GM21737 (cell line): Measurements from ENCODE around the gene ALAD.
"Not testable (repeated sequence)": the region's sequence is repeated elsewhere in the genome, so short reads cannot be mapped to it uniquely, and the experiment has no call there.

Experiments
- ATAC-seq: cut with Tn5 transposase; IDR thresholded peaks from one replicate; pipeline ENCODE4 v1.9.1; 2021; ENCODE audit warnings: mild to moderate bottlenecking, moderate library complexity; ENCODE audit not compliant: unreplicated experiment

ALAD gene

DNA sequence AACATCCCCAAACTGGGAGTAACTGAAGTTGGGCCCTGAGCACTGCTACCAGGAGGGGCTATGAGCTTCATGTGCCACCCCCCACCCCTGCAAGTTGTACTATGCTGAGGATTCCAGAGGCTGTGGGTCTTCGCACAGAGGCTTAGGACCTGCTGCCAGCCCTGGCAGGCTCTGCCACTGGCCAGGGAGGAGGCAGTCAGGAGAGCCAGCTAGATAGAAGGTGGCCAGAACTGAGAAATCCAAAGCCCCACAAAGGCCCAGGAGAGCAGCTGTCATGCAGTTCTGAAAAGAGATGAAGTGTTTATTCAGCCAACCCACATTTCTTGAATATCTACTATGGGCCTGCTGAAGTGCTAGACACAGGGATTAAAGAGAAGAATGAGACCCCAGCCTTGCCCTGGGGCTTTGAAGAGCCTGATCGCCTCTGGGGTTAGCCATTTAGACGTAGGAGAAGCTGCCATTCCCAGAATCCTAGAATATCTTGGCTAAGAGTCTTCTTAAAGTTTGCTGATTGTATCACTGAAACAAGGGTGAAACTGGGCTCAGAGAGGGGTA lies 1.4 kb downstream of the ALAD start:
- ATAC-seq: no peak

DNA sequence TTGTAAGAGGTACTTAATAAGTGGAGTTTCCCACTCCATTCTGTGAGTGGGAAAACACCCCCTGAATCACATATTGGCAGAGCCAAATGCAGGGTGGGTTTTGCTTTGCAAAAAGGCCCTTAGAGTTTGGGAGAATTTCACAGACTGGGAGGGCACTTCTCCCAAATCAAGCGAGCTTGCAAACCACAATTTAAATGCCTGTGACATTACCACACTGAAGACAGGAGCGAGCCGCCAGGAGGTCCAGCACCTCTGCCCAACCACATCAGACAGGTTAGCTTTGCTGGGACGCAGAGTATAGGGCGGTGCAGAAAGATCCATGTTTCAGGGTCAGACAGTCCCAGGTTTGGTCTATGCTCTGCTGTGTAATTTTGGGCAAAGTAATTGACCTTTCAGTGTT lies 2.3 kb downstream of the ALAD start:
- no peak for ATAC-seq

DNA sequence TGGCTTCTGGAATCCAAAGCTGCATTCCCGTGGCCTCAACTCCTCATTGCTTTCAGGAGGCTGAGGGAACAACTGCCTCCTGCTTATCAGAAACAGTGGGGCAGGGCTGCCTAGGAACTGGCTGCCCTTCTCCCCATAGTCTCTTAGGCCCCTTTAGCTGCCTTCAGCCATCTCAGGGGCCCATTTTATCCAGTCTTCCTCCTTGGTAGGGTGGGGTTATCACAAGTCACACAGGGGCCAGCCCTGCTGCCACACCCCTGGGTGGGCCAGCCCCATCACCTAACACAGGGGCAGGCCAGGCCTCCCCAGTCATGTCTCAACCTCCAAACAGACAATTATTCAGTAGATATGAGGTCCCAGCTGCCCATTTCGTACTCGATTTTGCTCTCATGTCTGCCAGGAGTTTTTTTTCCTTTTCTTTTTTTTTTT lies 3.9 kb downstream of the ALAD start:
- no peak for ATAC-seq

DNA sequence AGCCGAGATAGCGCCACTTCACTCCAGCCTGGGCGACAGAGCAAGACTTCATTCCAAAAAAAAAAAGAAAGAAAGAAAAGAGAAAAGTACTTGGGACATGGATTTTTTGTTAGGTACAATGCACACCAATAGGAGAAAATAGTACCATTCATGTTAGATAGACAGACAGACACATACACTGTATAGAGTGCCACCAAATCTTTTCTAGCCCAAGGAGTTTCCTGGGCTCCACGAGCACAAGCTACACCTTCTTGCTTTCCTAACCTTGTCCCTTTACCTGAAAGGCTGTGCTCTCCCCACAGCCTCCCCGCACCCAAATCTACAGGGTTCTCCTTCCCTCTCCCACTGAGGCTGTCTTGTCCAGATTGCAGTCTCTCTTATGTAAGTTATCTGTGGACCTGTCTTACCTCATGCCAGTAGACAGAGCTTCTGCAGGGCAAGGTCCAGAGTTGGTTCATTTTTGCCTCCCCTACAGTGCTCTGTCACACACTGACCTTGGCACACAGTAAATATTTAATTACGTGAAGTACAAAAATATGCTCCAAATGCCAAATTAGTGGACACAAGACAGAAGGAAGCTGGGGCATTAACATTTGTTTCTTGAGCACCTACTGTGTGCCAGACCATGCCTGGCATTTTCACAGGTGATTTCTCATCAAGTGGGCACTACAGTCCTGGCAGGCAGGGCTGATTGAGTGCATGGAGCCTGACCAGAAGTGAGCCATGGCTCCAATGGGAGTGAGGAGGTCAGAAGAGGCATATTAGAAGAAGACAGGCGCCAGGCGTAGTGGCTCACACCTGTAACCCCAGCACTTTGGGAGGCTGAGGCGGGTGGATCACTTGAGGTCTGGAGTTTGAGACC lies 5.9 kb downstream of the ALAD start:
- ATAC-seq: no peak

DNA sequence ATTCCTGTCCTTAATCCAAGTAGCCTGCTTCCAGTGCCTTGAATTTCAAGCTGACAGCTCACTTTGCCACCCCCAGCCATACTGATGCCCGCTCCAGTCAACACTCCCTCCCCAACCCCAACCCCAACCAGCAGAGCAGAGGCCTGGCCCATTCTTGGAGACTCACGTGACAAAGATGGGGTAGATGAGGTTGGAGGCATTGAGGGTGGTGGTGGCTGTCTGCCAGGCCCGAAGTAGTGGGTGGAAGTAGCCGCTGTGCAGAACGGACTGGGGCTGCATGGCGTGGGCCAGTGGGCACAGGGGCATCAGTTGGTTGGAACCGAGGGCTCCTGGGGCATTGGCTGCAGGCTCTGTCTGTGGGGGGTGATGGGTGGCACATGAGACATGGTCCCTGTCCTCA lies 7.8 kb downstream of the ALAD start:
- ATAC-seq: no peak

DNA sequence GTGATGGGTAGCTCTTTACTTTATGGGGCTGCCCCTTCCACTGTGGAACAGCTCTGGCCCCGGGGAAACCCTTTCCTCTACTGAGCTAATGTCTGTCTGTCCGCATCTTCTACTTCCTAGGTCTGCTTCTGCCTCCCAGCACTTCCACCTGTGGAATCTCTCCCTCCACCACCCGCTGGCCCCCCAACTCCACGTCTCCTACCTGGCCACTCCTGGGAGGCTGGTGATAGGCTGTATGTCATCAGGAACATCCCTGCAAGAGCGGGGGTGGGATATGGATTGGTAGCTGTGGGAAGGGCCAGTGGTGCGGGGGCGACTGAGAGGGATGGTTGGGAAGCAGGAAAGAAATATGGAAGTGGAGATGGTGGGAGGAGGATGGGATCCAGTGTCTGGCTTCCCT lies 9.2 kb downstream of the ALAD start:
- ATAC-seq: no peak

DNA sequence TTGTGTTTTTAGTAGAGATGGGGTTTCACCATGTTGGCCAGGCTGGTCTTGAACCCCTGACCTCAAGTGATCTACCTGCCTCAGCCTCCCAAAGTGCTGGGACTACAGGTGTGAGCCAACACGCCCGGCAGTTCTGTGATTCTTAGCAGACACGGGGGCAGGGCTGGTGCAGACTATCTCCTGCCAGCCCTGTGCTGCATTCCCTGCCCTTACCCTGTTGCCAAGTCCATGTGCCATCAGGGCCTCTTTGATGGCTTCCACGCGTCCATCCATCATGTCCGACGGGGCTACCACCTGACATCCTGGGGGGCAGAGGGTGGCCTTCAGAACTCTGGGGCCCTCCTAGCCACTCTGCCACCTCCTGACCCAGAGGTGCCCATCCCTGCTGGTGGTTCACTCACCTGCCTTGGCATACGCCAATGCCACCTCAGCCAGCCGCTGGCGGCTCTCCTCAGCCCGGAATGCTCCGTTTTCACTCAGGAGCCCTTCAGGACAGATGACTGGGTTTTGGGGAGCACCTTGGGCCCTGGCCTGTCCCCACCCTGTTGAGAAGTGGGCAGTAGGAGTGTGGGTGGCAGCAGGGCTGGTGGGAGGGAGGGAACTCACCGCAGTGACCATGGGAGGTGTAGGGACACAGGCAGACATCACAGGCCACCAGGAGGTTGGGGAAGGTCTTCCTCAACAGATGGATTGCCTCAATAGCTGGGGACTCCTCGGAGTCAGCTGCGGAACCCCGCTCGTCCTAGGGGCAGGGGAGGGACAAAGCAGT lies 10.7 kb downstream of the ALAD start:
- ATAC-seq: no peak

DNA sequence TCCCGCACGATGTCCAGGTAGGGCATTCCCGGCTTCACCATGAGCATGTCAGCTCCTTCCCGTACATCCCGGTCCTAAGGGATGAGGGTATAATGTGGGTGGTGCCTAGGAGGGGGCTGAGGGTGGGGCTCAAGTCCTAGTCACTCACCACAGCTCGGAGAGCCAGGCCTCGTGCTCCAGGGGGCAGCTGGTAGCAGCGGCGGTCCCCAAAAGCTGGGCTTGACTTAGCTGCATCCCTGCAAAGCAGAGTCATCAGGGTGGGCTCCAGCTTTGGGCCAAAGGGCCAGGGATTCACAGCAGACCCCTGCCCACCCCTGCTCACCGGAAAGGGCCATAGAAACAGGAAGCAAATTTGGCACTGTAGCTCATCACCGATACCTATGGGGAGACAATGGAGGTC lies 11.6 kb downstream of the ALAD start:
- no peak for ATAC-seq

DNA sequence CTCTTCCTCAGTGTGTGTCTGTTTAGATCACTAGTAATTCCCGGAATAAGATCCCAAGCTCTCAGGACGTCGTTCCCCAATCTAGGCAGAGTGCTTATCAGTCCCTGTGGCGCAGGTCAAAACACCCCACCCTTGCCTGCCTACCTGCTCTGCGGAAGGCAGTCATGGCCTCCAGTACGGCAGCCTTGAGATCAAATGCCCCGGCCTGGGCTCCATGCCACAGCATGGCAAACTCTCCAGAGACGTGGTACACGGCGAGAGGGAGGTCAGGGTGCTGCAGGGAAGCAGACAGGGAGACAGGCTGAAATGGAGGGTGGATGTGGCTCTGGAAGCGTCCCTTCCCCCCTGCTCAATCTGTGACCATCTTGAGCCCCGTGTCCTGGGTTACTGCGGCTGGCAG lies 12.3 kb downstream of the ALAD start:
- no peak for ATAC-seq

DNA sequence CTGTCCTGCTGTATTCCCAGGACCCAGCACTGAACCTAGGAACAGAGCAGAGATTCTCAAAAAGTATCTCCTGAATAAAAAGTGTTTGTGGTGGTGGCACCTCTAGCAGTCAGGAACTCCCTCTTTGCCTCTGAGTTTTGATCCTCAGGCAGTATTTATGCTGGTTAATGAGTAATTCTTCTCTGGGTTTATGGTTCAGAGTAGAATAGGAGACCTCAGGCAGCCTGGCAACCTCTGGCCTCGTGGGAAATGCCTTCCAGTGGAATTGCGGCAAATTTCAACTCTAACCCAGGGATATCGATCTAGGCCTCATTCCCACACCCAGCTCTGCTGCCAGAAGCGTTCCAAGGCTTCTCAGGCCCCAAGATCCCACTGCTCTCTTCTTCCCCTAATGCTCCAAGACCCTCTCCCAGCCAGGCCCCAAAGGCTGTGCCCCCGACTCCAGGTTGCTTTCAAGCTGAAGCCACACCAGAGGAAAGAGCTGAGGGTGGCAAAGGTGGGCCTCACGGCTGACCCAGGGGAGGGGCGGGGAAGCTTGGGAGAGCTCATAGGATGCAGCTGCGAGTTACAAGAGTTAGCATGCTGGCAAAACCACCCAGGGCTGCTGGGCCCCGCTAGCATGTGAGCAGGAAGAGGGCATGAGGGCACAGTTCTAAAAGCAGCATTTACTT lies 13.4 kb downstream of the ALAD start:
- no peak for ATAC-seq

DNA sequence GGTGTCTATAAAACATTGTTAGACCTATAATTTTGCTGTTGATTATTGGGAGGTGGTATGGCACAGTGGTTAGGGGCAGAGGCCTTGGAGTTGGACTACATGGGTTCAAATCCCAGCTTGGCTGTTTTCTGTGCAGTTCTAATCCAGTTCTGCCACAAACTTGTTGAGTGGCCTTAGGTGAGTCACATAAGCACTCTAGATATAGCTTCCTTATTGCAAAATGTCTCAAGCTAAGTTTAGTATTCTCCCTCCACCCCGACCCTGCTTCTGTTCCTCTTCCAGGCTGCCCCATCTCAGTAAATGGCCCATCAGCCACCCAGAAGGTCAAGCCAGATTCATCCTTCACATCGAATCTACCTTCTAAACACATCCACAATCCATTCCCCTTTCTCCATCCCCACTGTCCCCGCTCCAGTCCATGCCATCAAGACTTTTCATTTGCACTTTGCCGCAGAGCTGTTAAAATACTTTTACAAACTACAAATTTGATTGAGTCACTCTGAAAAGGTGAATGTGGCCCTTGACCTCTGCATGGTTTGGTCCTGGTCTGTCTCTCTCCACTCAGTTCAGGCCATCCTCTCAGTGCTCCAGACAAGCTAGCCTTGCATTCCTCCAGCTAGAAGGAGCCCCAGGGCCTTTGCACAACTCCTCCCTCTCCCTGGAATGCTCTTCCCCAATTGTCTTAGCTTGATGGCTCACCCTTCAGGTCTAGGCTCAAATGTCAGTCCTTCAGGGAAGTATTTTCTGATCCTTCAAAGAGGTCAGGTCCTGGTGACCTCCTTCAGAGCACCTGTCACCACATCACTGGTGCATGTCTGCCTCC lies 14.3 kb downstream of the ALAD start:
- no peak for ATAC-seq

DNA sequence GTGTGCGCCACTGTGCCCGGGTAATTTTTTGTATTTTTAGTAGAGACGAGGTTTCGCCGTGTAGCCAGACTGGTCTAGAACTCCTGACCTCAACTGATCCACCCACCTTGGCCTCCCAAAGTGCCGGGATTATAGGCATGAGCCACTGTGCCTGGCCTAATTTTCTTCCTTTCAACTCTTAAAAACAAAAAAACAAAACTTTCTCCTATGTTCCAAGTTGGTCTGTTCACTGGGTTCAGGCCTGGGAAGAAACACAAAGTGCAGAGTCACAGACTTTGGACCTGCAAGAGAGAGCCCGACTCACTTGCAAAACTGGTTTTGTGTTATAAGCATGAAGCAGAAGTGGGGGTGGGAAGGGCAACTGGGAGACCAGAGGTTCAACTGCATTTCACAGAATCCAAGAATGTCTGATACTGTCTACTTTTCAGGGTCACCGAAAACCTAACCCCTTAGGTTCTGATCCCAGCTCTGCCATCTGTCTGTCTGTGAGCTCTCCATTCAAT lies 19.1 kb downstream of the ALAD start:
- ATAC-seq: no peak

DNA sequence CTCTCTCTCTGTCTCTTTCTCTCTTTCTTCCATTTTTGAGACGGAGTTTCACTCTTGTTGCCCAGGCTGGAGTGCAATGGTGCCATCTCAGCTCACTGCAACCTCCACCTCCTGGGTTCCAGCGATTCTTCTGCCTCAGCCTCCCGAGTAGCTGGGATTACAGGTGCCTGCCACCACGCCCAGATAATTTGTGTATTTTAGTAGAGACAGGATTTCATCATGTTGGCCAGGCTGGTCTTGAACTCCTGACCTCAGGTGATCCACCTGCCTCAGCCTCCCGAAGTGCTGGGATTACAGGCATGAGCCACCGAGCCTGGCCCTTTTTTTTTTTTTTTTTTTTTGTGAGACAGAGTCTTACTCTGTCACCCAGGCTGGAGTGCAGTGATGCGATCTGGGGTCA lies 19.6 kb downstream of the ALAD start:
- not testable (repeated sequence) for ATAC-seq

DNA sequence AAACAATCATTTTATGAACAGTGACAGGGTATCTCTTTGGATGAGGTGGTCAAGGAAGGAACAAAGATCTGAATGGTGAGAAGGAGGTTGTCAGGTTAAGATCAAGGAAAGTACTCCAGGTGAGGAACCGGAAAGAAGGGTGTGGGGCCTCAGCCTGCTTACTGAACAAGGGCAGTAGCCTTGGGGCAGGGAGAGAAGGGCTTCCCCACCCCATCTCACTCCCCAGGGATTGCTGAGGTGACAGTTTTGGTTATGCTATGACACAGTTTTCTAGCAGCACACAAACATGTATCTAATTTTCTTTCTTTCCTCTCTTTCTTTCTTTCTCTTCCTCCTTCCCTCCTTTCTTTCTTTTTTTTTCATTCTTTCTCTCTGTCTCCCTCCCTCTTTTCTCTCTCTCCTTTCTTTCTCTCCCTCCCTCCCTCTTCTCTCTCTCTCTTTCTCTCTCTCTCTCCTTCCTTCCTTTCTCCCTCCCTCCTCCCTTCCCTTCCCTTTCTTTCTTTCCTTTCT lies 20.2 kb downstream of the ALAD start:
- ATAC-seq: peak; percentile 53

DNA sequence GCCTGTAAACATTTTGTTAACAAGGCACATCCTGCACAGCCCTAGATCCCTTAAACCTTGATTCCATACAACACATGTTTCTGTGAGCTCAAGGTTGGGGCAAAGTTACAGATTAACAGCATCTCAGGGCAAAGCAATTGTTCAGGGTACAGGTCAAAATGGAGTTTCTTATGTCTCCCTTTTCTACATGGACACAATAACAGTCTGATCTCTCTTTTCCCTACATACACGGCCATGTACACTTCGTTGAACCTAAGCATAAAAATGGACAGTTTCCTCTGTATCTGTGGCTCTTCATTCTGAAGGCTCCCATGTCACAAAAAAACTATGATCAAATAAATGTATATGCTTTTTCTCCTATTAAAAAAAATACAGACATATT lies 21.3 kb downstream of the ALAD start:
- not testable (repeated sequence) for ATAC-seq

DNA sequence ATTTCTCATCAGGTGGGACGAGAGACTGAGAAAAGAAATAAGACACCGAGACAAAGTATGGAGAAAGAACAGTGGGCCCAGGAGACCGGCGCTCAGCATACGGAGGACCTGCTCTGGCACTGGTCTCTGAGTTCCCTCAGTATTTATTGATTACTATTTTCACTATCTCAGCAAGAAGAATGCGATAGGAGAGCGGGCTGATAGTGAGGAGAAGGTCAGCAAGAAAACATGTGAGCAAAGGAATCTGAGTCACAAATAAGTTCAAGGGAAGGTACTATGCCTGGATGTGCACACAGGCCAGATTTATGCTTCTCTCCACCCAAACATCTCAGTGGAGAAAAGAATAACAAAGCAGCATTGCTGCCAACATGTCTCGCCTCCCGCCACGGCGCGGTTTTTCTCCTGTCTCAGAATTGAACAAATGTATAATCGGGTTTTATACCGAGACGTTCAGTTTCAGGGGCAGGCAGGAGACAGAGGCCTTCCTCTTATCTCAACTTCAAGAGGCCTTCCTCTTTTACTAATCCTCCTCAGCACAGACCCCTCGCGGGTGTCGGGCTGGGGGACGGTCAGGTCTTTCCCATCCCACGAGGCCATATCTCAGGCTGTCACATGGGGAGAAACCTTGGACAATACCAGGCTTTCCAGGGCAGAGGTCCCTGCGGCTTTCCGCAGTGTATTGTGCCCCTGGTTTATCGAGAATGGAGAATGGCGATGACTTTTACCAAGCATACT lies 21.8 kb downstream of the ALAD start:
- ATAC-seq: not testable (repeated sequence)

DNA sequence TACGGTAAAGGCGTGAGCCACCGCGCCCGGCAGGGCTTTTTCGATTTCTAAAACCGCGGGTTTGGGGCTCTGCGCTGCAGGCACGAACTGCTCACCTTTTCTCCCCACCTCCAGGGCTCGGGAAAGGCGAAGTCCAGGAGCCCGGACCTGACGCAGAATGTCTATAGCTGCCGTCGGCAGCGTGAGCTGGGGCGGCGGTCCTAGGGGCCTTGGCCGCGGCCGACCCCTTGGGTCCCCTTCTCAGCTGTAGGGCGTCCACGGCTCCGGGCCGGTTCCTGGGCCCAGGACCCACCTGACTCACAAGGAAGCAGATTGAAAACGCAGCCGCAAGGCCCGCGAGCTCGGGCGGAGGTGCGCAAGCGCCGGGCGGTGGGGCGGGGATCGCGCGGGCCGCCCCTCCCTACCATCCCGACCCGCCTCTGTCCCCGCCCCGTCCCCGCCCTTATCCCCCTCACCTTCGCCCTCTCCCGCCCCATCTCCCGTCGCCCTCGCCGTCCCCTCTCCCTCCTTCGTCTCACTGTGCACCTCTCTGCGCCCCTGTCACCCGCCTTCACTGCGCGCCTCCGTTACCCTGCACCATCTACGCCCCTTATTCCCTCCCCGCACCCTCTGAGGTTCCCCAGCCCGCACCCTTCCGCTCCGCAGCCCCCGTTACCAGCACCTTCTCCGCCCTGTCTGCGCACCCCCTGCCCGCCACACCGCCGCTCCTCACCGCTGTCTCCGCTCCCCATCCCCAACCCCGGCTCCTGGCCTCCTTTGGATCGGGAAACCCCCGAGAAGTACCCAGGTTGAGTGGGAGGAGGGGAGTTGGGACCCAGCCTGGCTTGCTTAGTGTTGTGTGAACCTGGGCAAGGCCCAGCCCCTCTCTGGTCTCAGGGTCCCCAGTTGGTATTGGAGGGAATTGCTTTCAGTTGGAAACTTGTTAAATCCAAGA lies 24.2 kb downstream of the ALAD start, which contains the start of gene HDHD3:
TSS of gene HDHD3 (minus strand) at position 353 of the 934 bp plus-strand sequence. CDS start 2,632 bp downstream, outside the sequence.
- ATAC-seq: peak; percentile 78
